GM18508 (cell line): ENCODE measurements around the gene ROR2.
"Not testable (repeated sequence)": the region's sequence is repeated elsewhere in the genome, so short reads cannot be mapped to it uniquely, and the experiment has no call there.

Experiments used
- ATAC-seq: cut with Tn5 transposase; IDR thresholded peaks from one replicate; pipeline ENCODE4 v1.9.1; 2021; ENCODE audit warnings: moderate number of reproducible peaks; ENCODE audit not compliant: insufficient read depth, unreplicated experiment

Gene ROR2

DNA sequence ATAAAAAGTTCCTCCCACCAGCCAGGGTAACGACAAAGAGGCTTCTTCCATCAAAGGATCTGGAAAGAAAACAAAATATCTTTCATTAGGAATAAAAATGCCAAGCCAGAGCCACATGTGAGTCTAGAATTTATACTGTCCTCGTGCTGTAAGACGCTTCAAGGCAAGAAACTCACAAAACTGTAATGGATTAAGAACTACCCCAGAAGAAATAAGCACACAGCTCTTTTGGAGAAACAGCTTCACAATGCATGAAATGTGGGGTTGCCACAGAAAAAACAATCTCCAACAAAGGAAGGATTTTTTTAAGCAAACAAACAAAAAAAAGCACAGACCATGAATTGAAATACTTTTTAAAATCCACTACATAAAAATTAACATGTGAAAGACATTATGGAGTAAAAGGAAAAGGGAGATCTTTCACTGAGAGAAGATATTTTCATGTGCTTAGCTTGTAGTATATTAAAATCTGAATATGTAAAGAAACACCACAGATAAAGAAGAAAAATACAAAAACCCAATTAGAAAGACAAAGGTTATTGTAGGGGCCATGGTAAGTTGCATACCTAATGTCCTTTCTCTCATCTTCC lies 385.9 kb downstream of the ROR2 start:
- ATAC-seq, result no peak

DNA sequence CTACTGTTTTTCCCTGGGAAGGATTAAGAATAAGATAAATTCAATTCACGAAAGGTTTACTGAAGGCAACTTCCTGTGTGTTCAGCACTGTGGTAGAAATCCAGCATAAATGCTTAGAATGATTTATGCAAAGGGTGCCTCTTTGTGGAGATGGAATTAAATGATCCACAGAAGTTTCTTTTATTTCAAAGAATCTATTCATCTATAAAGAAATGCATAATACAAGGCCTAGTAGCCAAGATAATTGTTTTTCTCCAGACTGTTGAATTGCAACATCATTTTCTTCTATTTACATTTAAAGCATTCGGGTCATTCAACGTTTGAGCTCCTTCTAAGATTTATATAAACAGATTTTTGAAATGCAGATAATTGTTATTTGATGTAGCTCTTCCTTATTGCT lies 387.6 kb downstream of the ROR2 start:
- no peak for ATAC-seq

DNA sequence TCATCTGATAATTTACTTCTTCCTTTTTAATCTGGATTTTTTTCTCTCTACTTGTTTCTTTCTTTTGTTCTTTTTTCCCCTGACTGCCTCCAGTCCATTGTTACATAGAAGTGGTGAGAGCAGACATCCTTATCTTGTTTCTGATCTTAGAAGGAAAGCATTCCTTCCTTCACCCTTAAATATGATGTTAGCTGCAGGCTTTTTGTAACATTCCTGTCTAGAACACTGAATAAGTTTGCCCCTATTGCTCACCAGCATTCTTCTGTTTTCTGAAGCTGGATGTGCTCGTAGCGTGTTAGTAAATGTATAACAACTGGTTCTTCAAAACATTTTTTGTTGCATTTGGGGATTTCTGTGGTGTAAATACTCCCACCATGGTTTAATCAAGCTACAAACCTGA lies 389.7 kb downstream of the ROR2 start:
- ATAC-seq, result no peak

DNA sequence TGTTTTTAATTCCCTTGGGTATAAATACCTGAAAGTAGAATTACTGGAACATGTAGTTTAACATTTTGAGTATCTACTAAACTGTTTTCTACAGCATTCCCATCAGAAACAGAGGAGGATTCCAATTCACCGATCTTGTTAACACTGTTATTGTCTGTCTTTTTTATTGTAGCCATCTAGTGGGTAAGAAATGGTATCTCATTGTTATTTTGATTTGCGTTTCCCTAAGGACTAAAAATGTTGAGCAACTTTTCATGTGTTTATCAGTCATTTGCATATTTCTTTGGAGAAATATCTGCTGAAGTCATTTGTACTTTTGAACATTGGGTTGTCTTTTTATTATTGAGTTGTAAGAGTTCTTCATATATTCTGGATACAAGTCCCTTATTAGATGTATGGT lies 391.1 kb downstream of the ROR2 start:
- ATAC-seq, result no peak

DNA sequence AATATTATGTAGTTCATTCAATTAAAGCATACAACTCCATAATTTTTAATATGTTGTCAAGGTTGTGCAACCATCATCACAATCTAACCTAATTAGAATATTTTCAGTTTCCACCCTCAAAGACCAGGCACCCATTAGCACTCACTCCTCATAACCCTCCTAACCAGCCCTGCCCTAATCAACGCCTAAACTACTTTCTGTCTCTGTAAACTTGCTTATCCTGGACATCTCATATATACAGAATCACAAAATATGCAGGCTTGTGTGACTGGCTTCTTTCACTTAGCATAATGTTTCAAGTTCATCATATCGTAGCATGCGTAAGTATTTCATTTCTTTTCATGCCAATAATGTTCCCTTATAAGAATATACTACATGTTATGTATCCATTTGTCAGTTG lies 391.6 kb downstream of the ROR2 start:
- no peak for ATAC-seq

DNA sequence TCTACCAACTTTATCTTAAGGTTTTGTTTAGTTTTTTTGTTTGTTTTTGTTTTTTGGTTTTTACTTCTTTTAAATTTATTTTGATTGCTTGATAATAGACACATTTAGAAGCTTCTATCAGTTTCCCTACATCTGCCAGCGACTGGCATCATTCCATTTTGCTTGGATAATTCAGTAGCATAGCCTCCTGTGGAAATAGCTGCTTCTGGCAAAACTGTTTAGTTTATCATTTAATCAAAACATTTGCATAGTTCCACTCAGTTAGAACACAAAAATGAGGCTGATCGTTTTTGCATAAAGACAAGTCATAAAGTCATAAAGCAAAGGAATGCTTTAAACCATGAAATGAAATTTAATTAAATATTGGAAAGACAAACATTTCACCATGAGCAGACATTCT lies 392.7 kb downstream of the ROR2 start:
- no peak for ATAC-seq

DNA sequence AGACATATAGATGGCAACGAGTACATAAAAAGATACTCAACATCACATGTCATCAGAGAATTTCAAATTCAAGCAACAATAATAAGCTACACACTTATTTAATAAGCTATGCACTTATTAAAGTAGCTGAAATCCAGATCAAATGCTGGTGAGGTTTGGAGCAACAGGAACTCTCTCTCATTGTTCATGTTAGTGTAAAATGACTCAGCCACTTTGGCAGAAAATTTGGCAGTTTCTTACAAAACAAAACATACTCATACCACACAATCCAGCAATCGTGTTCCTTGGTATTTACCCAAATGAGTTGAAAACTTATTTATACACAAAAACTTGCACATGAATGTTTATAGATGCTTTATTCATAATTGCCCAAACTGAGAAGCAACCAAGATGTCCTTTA lies 394.9 kb downstream of the ROR2 start:
- ATAC-seq, result no peak

DNA sequence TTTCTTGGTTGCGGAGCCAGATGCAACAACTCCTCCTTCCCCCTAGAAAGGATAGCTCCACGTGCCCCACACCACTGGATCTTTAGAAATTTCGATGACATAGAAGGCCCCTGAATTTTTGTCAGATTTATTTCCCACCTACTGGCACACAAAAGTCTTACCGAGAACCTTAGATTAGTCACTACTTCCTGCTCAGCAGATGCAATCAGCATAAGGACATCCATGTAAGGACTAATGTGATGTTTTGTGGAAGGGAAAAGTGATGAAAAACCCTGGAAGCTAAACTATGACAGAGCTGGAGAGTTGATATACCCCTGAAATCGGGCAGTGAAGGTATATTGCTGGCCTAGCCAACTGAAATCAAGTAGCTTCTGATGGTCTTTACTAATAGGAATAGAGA lies 400.9 kb downstream of the ROR2 start:
- ATAC-seq, result no peak

DNA sequence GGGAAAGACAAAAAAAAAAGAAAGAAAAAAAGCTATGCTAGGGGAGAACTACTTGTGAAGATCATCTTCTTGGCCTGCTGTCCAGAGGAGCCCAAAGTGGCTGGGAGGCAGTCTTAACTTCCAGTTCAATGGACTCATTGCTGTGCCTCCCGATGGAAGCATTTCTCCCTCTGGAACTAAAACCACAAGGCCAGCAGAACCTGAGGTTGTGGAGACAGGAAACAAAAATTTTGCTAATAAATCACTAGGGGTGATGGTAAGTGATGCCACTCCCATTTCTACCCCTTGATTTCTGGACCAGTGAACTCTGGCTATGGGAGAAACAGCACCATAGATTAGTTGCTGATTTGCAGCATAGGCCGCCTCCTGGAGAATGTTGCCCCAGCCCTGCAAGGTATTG lies 402.9 kb downstream of the ROR2 start:
- ATAC-seq, result no peak

DNA sequence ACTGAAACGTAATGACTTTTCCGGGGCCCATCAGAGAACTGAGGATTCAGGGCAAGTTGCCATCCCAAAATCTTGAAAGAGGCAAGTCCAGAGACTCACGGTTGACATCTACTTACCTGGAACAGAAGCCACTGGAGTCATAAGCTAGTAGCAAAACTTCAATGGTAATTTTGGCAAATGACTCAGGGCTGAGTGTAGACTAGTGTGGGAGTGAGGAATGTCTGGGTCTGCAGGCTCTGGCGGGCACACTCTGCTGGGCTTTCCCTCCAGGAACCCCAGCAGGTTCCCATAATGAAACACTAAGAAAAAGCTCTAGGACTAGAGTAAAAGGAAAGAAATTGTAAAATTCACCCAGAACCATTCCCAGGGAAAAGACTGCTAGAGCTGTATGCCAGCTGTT lies 403.5 kb downstream of the ROR2 start:
- no peak for ATAC-seq

DNA sequence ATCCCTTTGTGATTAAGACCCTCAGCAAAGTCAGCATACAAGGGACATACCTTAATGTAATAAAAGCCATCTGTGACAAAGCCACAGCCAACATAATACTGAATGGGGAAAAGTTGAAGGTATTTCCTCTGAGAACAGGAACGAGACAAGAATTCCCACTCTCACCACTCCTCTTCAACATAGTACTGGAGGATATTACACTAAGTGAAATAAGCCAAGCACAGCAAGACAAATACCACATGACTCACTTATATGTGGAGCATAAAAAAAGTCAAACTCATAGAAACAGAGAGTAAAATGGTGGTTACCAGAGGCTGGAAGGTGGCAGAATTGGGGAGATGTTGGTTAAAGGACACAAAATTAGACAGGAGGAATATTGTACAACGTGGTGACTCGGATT lies 408.3 kb downstream of the ROR2 start:
- no peak for ATAC-seq

DNA sequence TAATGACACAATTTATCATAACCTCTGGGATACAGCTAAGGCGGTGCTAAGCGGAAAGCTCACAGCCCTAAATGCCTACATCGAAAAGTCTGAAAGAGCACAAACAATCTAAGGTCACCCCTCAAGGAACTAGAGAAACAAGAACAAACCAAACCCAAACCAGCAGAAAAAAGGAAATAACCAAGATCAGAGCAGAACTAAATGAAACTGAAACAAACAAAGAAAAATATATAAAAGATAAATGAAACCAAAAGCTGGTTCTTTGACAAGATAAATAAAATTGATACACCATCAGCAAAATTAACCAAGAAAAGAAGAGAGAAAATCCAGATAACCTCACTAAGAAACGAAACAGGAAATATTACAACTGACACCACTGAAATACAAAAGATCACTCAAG lies 409.5 kb downstream of the ROR2 start:
- not testable (repeated sequence) for ATAC-seq

DNA sequence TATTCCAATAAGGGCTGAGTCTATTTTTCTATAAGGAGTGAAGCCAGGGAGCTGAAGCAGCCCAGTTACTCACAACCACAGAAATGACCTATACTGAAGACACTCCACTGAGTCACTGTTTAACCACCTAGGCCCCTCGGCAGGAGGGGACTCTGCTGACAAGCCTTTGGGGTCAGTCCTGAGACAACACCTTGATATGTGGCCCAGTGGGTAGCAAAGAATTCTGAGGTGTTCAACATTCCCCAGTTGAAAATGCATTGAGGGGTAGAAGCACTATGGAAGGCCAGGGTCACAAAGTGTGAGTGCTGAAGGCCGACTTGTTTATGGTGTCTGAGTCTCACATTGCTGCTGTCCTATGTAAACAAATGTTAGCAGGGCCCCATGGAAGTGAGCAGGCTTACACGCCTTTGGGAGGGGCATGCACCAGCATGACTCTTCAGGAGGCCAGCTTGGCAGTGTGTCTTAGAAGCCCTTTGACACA lies 413.8 kb downstream of the ROR2 start:
- ATAC-seq, result no peak

DNA sequence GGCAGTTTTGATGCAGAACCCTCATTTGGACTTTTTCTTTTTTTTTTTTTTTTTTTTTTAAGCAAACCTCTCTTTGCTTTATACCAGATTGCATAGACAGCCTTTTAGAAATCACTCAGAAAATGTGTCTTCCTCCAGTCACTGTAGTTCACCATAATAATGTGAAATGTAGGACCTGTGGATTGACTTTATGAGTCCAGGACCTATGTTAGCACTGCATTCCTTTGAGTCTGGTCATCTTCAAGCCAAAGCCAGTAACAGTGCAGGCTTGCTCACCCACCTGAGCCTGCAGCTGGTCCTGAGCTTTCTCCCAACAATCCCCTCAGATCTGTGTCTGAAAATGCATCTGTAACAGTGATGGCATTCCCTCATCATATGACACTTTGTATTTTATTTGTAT lies 415.7 kb downstream of the ROR2 start:
- no peak for ATAC-seq

DNA sequence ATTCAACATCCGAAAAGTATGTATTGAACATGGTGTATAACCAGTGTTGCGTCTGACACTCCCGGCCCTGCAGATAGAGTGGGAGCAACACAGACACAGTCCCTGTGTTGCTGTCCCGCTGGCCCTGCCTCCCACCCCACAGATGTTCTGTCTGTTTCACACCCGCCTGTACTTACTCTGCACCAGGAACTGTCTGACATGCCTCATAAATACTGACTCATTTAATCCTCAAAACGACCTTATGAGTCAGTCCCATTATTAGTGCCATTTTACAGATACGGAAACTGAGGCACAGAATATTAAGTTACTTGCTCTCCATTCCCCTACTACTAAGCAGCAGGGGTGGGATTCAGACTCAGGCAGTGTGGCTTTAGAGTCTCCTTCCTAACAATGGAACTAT lies 416.6 kb downstream of the ROR2 start:
- ATAC-seq, result no peak

DNA sequence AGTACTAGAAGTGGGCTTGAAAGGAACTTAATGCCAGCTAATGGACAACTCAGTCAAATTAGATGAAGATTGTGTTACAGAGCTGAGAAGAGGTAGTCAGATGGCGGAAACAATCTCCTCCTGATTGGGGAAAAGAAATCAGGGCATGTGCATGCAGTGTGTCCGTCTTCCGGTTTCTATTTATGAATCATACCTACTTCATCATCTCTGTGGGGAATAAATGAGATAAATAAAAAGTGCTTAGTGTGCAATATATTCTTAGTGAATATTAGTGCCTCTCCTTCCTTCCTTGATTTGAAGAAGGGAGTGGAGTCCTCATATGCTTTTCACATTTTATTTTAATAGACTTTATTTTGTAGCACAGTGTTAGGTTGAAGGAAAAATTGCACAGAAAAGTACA lies 417.7 kb downstream of the ROR2 start:
- no peak for ATAC-seq

DNA sequence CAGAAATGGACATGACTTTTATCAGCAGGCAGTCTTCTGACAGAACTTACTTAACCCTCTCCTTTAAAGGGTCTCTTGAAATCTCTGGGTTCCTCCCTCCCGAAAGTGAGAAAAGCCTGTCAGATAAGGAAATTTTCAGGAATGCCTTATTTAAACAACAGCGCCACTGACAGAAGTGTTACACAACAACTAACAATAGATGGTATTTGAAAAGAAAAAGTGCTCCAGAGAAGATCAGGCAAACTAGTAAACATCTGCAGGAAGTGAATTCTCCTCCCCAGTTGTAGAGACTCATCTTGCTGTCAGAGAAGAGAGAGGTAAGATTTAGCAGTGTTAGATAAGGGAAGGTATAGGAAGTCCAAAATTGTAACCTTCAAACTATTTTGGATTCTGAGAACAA lies 419.2 kb downstream of the ROR2 start:
- no peak for ATAC-seq

DNA sequence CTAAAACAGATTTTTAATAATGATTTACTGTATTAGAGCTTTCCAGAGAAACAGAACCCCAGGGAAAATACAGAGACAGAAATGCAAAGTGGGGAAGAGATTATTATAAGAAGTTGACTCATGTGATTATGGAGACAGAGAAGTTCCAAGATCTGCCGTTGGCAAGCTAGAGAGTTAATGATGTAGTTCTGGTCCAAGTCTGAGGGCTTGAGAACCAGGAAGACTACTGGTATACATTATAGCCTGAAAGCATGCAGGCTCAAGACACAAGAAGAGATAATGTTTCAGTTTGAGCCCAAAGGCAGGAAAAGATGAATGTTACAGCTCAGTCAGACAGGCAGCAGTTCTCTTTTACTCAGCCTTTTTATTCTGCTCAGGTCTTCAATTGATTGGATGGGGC lies 427.5 kb downstream of the ROR2 start:
- no peak for ATAC-seq

DNA sequence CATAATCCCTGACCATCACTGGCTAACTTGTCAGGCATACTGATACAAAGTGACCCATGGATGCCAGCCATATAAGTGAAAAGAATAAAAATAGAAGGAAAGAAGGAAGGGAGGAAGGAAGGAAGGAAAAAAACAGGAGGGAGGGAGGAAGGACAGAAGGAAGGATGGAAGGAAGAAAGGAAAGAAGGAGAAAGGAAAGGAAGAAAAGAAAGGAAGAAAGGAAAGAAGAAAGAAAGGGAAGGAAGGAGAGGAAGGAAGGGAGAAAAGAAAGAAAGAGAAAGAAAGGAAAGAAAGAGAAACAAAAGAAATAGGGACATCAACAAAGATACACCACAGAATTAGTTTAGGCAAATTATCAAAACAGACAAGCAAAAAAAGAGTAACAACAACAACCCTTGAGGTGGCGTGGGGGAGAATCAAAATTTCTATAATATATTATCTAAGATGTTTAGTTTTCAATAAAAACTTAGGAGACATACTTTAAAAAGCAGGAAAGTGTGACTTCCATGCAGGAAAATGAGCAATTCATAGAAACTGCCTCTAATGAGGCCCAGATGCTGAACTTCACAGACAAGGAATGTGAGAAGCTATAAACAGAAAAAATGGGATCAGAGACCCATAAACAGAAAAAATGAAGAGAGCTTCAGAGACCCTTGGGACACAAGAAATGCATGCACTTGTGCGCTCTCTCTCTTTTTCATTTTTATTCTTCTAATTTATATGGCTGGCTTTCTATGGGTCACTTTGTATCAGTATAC lies 430.3 kb downstream of the ROR2 start:
- no peak for ATAC-seq

DNA sequence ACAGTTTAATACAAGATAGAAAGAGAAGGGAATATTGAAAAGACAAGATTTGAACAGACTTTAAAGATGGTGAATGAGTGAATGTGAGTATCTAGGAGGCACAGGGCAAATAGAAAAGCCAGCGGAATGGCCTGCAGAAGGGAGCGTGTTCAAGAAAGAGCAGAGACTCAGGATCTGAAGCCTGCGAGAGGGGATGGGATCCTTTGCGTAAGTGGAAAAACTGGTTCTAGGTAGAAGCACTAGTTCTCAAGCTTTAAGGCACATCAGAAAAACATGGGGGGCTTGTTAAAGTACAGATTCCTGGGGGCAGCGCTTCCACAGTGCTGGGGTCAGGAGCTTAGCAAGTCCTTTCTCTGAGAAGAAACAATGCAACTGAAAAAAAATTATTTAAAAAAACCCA lies 431.6 kb downstream of the ROR2 start:
- ATAC-seq, result no peak

DNA sequence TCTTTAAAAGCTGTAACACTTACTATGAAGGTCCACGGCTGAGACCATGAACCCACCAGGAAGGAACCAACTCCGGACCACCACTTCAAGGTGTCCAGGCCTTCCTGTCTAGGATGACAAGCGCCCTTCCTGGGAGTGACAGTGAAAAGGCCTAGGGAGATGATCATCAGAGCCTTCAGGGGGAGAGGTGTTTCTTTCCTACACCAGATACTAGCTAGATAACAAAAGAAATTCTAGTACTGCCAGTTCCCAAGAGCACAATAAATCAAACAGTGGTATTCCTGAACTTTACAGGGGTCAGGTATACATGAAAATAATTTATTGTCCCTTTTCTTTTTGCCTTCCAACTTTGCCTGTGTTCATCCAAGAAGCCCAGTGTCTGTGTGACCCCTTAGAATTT lies 432.2 kb downstream of the ROR2 start:
- no peak for ATAC-seq

DNA sequence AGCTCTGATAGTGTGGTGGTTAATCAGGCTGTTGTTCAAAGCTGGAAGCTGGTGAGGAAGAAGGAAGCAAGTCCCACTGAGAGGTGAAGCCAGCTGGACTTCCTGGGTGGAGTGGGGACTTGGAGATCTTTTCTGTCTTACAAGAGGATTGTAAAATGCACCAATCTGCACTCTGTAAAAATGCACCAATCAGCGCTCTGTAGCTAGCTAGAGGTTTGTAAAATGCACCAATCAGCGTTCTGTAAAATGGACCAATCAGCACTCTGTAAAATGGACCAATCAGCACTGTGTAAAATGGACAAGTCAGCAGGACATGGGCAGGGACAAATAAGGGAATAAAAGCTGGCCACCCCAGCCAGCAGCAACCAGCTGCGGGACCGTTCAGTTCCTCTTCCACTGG lies 432.7 kb downstream of the ROR2 start:
- ATAC-seq, result not testable (repeated sequence)
